ENCODE results near the gene CDK15. TPM values are rescaled to one million over a fixed set of nuclear protein-coding genes. Genes with fewer than 3 reads are reported as not detected.
"Not testable (repeated sequence)": the region's sequence is repeated elsewhere in the genome, so short reads cannot be mapped to it uniquely, and the experiment has no call there.

CDK15 gene
- 1 to 10 TPM in 3 of 4 donors, under 1 TPM in 1; 0.07 to 1.8 (median 1.4) TPM for total RNA-seq

DNA sequence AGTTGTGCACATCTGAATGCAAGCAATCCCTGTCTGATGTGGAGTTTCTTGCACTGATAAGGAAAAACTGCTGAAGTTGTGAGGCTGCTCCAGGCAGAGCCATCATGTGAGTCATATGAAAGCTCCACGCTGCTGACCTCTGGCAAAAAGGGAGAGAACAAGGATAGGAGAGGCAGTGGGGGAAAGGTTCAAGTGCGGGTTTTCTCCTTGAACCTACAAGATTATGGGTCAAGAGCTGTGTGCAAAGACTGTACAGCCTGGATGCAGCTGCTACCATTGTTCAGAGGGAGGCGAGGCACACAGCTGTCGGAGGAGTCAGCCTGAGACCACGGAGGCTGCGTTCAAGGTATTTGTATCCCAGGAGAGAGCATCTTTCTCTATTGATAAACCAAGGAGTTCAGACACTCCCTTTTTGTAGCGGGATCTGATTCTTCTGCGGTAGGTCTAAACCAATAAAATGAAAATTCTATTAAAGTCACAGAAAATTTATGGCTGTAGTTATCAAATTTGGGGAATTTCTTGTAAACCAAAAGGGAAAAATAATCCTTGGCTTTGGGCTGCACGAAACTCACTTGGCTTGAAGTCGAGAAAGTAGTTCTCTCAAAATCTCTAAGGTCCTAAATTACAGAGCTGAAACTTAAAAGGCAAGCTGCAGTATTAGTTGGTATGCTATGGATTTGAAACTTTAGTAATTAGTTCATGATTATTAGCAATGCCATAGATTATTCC, at the start of gene CDK15:
TSS of gene CDK15 (plus strand) at position 96 of the 729 bp plus-strand sequence. CDS start at position 224, 128 bp downstream.
- Histone ChIP-seq H3K9me3 (no peaks in the 10 kb centered on the region), H3K27me3 (peaks cover 10% of the 10 kb centered on the region), H3K36me3 (no peaks in the 10 kb centered on the region), H3K27ac (peak within 1 kb of the TSS in 2 of 4 donors; percentile 50 to 54), H3K4me1 (peaks cover 0 to 8% (median 0%) of the 10 kb centered on the region in 3 donors), H3K4me3 (no peak within 1 kb of the TSS)
- 57% methylated on average over 9 of the region's 10 CpGs for WGBS, 2 donors (ENCODE audit: low coverage in 1 of 2)
- no peak for TF ChIP-seq POLR2A (IDR thresholded peaks at IDR 0.05)
- TF ChIP-seq EP300 (IDR thresholded peaks at IDR 0.05) = no peak
- no peak for TF ChIP-seq POLR2AphosphoS5 (IDR thresholded peaks at IDR 0.05)
- TF ChIP-seq, protein P1, sequence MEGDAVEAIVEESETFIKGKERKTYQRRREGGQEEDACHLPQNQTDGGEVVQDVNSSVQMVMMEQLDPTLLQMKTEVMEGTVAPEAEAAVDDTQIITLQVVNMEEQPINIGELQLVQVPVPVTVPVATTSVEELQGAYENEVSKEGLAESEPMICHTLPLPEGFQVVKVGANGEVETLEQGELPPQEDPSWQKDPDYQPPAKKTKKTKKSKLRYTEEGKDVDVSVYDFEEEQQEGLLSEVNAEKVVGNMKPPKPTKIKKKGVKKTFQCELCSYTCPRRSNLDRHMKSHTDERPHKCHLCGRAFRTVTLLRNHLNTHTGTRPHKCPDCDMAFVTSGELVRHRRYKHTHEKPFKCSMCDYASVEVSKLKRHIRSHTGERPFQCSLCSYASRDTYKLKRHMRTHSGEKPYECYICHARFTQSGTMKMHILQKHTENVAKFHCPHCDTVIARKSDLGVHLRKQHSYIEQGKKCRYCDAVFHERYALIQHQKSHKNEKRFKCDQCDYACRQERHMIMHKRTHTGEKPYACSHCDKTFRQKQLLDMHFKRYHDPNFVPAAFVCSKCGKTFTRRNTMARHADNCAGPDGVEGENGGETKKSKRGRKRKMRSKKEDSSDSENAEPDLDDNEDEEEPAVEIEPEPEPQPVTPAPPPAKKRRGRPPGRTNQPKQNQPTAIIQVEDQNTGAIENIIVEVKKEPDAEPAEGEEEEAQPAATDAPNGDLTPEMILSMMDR (IDR thresholded peaks at IDR 0.05) = no peak
- peak; percentile 50 for ATAC-seq

DNA sequence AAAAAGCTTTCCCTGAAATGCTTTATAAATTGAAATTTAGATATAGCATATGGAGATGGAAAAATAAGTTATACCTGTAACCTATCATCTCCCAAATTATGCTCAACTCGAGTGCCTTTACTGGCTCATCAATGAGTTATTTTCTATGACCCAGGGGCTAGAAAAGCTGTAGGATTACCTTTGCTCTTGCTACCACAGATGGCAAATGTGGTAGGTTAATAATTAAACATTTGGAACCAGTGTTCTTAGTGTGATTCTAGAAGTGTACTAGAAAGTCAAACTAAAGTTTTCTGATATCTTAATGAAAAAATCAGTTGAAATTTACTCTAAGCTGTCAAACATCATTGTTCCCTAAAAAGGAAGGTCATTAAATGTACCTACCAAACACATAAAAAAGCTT, 48.1 kb upstream of the CDK15 start:
- Histone ChIP-seq H3K9me3 (no peaks in the 10 kb centered on the region), H3K36me3 (peaks cover 3 to 68% of the 10 kb centered on the region in 2 donors), H3K4me1 (no peaks in the 10 kb centered on the region), H3K27ac (no peak overlapping the region), H3K4me3 (no peak overlapping the region), H3K27me3 (no peaks in the 10 kb centered on the region)
- no peak for ATAC-seq
- WGBS, 2 donors (ENCODE audit: low coverage in 1 of 2) = 5 to 92% methylated on average over 1 of the region's 1 CpG
- TF ChIP-seq POLR2AphosphoS5 (IDR thresholded peaks at IDR 0.05) (no peak), EP300 (IDR thresholded peaks at IDR 0.05) (no peak), POLR2A (IDR thresholded peaks at IDR 0.05) (no peak)
- TF ChIP-seq, protein P1 (IDR thresholded peaks at IDR 0.05) = no peak

DNA sequence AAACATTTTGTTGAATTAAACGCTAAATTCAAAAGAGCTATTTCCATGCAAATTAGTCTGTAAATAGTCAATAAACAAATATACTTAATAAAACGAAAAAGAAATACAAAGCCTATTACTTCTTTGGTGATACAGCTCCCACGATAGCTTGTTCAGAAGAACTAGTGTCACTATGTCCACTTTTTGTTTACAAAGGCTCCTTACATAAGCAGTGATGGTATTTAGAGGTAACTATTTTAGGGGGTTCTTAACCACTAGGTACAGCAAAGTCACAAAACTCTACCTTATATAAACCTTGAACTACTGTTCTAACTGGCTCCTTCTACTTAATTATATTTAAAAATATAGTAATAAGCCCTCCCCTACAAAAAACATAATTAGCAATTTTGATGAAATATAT, 47.5 kb upstream of the CDK15 start:
- ATAC-seq = no peak
- Histone ChIP-seq H3K36me3 (peaks cover 3 to 68% of the 10 kb centered on the region in 2 donors), H3K4me1 (no peaks in the 10 kb centered on the region), H3K27me3 (no peaks in the 10 kb centered on the region), H3K27ac (no peak overlapping the region), H3K9me3 (no peaks in the 10 kb centered on the region), H3K4me3 (no peak overlapping the region)
- no peak for TF ChIP-seq EP300 (IDR thresholded peaks at IDR 0.05)
- TF ChIP-seq POLR2AphosphoS5 (IDR thresholded peaks at IDR 0.05) = no peak
- no peak for TF ChIP-seq POLR2A (IDR thresholded peaks at IDR 0.05)
- TF ChIP-seq, protein P1 (IDR thresholded peaks at IDR 0.05) = no peak
- WGBS, 2 donors (ENCODE audit: low coverage in 1 of 2) = 91% methylated on average over 3 of the region's 3 CpGs

DNA sequence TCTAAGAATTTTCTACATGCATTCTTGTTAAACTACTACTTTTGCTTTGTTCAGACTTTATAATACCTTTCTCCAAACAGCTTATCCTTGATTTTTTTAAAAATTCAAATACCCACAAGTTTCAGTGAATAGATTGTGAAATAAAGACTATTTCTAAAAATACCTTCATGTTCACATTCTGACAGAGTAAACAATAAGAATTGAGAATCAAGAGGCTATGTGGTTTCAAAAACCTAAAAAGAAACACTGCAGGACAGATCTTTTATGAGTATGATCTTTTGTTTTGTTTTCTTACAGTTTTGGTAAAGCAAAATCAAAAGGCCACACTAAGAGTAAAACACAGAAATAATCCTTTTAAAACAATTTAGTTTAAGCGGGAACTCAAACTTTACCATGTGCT, 46.8 kb upstream of the CDK15 start:
- Histone ChIP-seq H3K4me3 (no peak overlapping the region), H3K9me3 (no peaks in the 10 kb centered on the region), H3K27me3 (no peaks in the 10 kb centered on the region), H3K36me3 (peaks cover 3 to 68% of the 10 kb centered on the region in 2 donors), H3K27ac (no peak overlapping the region), H3K4me1 (no peaks in the 10 kb centered on the region)
- no peak for TF ChIP-seq POLR2A (IDR thresholded peaks at IDR 0.05)
- 100% methylated on average over 1 of the region's 1 CpG for WGBS, 2 donors (ENCODE audit: low coverage in 1 of 2)
- no peak for ATAC-seq

DNA sequence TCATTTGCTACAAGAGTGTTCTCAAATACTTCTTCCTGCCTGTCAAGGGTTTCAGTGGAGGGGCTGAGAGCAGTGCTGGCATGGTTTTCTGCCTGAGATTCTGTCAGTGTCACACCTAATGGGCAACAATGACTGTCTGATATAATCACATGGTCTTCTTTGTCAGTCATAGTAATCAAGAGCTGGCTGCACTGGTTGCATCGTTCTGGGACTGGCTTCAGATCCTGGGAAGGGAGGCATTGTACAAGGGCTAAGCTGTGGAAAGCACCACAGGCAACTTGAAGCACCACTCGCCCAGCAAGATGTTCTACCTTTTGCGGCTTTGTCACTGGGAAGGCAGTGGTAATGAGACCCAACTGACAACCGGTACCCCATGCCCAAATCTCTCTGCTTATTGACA, 45.2 kb upstream of the CDK15 start:
- H3K4me1 ChIP-seq = no peaks in the 10 kb centered on the region
- no peak overlapping the region for H3K4me3 ChIP-seq
- H3K27me3 ChIP-seq = no peaks in the 10 kb centered on the region
- WGBS, 2 donors (ENCODE audit: low coverage in 1 of 2) = no CpG with 5 or more reads among the region's 4 CpGs
- H3K27ac ChIP-seq = no peak overlapping the region
- no peaks in the 10 kb centered on the region for H3K9me3 ChIP-seq
- peaks cover 3 to 80% of the 10 kb centered on the region in 2 donors for H3K36me3 ChIP-seq
- ATAC-seq = no peak
- TF ChIP-seq, protein P1 (IDR thresholded peaks at IDR 0.05) = no peak
- no peak for TF ChIP-seq POLR2A (IDR thresholded peaks at IDR 0.05)
- no peak for TF ChIP-seq EP300 (IDR thresholded peaks at IDR 0.05)
- no peak for TF ChIP-seq POLR2AphosphoS5 (IDR thresholded peaks at IDR 0.05)

DNA sequence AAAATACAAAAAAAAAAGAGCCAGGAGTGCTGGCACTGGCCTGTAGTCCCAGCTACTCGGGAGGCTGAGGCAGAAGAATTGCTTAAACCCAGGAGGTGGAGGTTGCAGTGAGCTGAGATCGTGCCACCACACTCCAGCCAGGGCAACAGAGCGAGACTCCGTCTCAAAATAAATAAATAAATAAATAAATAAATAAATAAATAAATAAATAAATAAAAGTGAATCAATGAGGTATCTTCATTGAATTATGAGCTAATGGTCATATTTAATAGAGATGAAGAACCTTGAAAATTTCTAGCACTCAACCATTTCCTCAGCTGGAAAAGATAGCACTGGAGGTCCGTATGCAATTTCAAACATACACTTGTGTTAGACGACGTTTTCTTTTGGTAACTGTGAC, 41.9 kb upstream of the CDK15 start:
- not testable (repeated sequence) for H3K27ac ChIP-seq, ATAC-seq, H3K27me3 ChIP-seq, H3K9me3 ChIP-seq, H3K4me3 ChIP-seq
- H3K36me3 ChIP-seq = peaks cover 0 to 70% of the 10 kb centered on the region in 2 donors
- WGBS, 2 donors (ENCODE audit: low coverage in 1 of 2) = 95 to 96% methylated on average over 6 to 7 of the region's 7 CpGs
- peaks cover 0 to 19% (median 3%) of the 10 kb centered on the region in 3 donors for H3K4me1 ChIP-seq

Data from gastroesophageal sphincter (tissue), 4 donors.